Right lobe of liver (tissue), 4 donors: ENCODE measurements around the gene ODAD2.

ENCODE experiments used
- CTCF ChIP-seq, 4 donors: fragments of 200-600 bp in 3 of 4; fragments of 450-650 bp in 1 of 4; IDR thresholded peaks; one replicate each; pipeline versions ENCODE4 v1.5.1 to v1.8.0; 2016 to 2022; ENCODE audit warnings: antibody characterized with exemption in 4 of 4, mild to moderate bottlenecking in 2 of 4
- POLR2A ChIP-seq: fragments of 450-650 bp; IDR thresholded peaks from one replicate; pipeline ENCODE4 v1.6.1; 2017; ENCODE audit warnings: antibody characterized with exemption, mild to moderate bottlenecking
- donor health status: DM: no; HTN: no; CAD: no.
- donor health status: DM: no; HTN: no; CAD: no.
- donor health status: DM: no; HTN: yes; CAD: no.

GRCh38 chr10:28043941-28044340 lies 45.1 kb upstream of the ODAD2 start:
- TF ChIP-seq CTCF (IDR thresholded peaks at IDR 0.05) (no peak), POLR2A (no peak)
